Brain microvascular endothelial cell (primary cell): ENCODE data around the gene TRMT2A.

ENCODE experiments used
- DNase-seq: peaks from one replicate; pipeline ENCODE4 v3.0.0-alpha.2; 2020
- H3K27ac ChIP-seq: fragments of 250-450 bp; sonication (Bioruptor Pico); 2 replicates; pipeline ENCODE4 v1.5.1; 2020; ENCODE audit warnings: mild to moderate bottlenecking, moderate library complexity
- H3K27me3 ChIP-seq: fragments of 250-450 bp; sonication (Bioruptor Pico); replicated peaks from 2 replicates; pipeline ENCODE4 v1.5.1; 2020; ENCODE audit warnings: mild to moderate bottlenecking
- H3K36me3 ChIP-seq: fragments of 250-450 bp; sonication (Bioruptor Pico); replicated peaks from 2 replicates; pipeline ENCODE4 v1.5.1; 2020; ENCODE audit warnings: mild to moderate bottlenecking
- H3K4me3 ChIP-seq: 2 replicates; pipeline ENCODE4 v1.5.1; 2011; ENCODE audit warnings: low read depth, mild to moderate bottlenecking, control low read depth, low read length, moderate library complexity
- CTCF ChIP-seq: IDR thresholded peaks from 2 replicates; pipeline ENCODE4 v1.5.1; 2011; ENCODE audit warnings: low read depth, mild to moderate bottlenecking, moderate library complexity, low read length, control low read depth, inconsistent platforms; ENCODE audit errors: missing control alignments
- in situ Hi-C: cut with HindIII; loops from 2 replicates; pipeline ENCODE4 v1.10.0; 2017; ENCODE audit warnings: low sequenced_read_pairs, low pct_ligation_motif_present

TRMT2A gene

DNA sequence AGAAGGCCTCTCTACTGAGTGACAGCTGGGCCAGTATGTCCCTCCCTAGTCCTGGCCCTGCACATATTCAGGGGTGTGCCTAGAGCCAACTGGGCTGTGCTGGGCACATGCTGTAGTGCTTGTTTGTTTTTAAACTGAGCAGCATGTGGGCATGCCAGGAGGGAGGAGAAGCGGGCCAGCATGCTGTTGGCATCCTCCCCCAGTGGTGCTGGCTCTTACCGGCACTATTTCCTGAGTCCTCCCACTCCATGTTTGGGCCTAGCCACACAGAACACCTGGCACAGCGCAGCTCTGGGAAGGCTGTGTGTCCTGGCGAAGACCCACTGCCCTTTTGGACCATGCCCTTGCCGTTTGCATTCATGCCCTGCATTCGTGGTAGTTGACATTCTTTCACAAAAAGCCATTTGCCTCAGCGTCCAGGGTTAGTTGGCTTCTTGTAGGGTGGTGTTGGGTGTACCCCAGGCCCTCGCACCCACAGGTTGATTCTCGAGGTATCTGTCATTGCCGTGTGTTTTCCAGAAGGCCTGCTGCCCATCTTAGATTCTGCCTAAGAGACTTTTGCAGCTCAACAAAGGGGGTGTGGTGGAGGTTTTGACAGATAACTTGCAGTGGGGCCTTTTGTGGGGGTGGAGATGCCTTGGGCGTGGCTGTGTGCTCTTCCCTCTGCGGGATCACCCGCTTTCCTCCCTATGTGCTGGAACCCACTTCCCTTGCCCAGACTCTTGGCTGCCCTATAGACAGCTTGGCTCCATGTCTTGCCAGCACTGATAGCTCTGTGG lies 23.4 kb downstream of the TRMT2A start:
- TF ChIP-seq CTCF, result no peak
- Histone ChIP-seq H3K36me3 (peaks cover 92% of the 10 kb centered on the region), H3K4me3 (no peak overlapping the region), H3K27ac (no peak overlapping the region), H3K27me3 (no peaks in the 10 kb centered on the region)
- DNase-seq, result no peak
- in situ Hi-C loops, result no loop called here

DNA sequence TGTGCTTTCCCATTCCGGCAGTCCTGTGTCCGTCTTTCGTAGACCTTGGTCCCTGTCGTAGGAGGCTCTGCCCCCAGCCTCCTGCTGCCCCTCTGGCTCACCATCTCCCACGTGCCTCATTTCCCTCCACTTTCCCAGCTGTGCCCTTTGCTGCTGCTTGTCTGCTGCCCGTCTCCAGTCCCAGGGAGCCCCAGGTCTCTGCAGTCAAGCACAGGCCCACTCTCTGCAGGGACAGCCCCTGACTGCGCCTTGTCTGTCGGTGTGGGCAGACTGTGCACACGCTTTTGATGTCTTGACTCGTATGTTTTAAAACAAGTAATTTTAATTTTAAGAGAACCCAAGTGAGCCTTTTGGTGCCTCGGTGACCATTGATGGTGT lies 24.6 kb downstream of the TRMT2A start:
- peaks cover 97% of the 10 kb centered on the region for H3K36me3 ChIP-seq
- TF ChIP-seq CTCF, result no peak
- H3K4me3 ChIP-seq, result no peak overlapping the region
- H3K27me3 ChIP-seq, result no peaks in the 10 kb centered on the region
- in situ Hi-C loops, result no loop called here
- DNase-seq, result no peak
- H3K27ac ChIP-seq, result no peak overlapping the region

GRCh38 chr22:20091690-20092476 lies 25.1 kb downstream of the TRMT2A start:
- no peak overlapping the region for H3K4me3 ChIP-seq
- H3K27me3 ChIP-seq, result no peaks in the 10 kb centered on the region
- peaks cover 97% of the 10 kb centered on the region for H3K36me3 ChIP-seq
- no peak for DNase-seq
- no peak for TF ChIP-seq CTCF
- in situ Hi-C loops, result no loop called here
- no peak overlapping the region for H3K27ac ChIP-seq

GRCh38 chr22:20090730-20091240 lies 26.2 kb downstream of the TRMT2A start:
- Histone ChIP-seq H3K27ac (peak overlapping the region; percentile 15), H3K36me3 (peaks cover 97% of the 10 kb centered on the region), H3K27me3 (no peaks in the 10 kb centered on the region), H3K4me3 (no peak overlapping the region)
- in situ Hi-C loops, result no loop called here
- no peak for DNase-seq
- TF ChIP-seq CTCF, result no peak

DNA sequence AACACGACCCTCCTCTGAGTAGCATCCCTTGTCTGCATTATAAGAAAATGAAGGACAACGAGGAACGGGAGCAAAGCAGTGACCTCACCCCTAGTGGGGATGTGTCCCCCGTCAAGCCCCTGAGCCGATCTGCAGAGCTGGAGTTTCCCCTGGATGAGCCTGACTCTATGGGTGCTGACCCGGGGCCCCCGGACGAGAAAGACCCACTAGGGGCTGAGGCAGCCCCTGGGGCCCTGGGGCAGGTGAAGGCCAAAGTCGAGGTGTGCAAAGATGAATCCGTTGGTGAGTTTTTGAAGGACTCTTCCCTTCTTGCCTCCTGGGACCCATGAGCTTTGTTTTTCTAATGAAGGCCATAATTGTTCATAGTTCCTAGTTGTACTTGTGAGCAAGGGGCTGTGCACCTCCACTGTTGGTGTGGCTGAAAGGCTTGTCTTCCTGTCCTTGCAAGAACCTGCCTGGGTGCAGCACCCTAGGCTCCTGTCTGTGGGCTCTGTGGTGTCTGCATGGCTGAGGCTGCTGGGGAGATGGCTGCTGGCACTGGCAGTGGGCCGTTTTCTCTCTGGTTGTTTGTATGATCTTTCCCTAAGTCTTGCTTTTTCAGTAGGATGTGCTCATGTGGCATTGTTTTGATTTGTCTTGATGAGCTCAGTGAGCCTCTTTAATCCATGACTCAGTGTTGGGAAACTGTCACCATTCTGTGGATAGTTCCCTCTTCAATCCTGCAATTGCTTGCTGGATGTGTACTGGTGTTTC lies 26.9 kb downstream of the TRMT2A start:
- in situ Hi-C loops, result no loop called here
- DNase-seq, result peak; percentile 26
- Histone ChIP-seq H3K36me3 (peaks cover 91% of the 10 kb centered on the region), H3K27ac (peak overlapping the region; percentile 15), H3K27me3 (no peaks in the 10 kb centered on the region), H3K4me3 (no peak overlapping the region)
- no peak for TF ChIP-seq CTCF
